Vein endothelial cell (primary cell): ENCODE data around the gene DHX16. TPM values are rescaled to one million over a fixed set of nuclear protein-coding genes. Genes with fewer than 3 reads are reported as not detected.

ENCODE experiments used
- total RNA-seq: library from RNA; depleted of rRNA; stranded (reverse); fragments of >200 nt; gene quantifications from 2 replicates; pipeline ENCODE4 v1.2.3, GENCODE V29; 2012

DHX16 gene
- 33.6 and 37.7 TPM in 2 replicates for total RNA-seq

GRCh38 chr6:30672445-30673253 lies at the start of gene DHX16:
Gene DHX16 (minus strand): TSS chr6:30673006. CDS start chr6:30672841, 165 bp downstream.

GRCh38 chr6:30719791-30720737 lies 47.3 kb upstream of the DHX16 start, which contains the start of gene TUBB:
Gene TUBB (plus strand): TSS chr6:30720352. CDS start chr6:30720507, 155 bp downstream.

GRCh38 chr6:30717129-30717844 lies 44.5 kb upstream of the DHX16 start, which contains the start of gene MDC1:
Gene MDC1 (minus strand): TSS chr6:30717281. CDS start chr6:30715175, 2,106 bp downstream.

GRCh38 chr6:30690403-30691207 lies 17.8 kb upstream of the DHX16 start, which contains the start of gene NRM:
Gene NRM (minus strand): TSS chr6:30690984. CDS start chr6:30690974, 10 bp downstream.

GRCh38 chr6:30686009-30686907 lies 13.5 kb upstream of the DHX16 start, which contains the start of gene PPP1R18:
Gene PPP1R18 (minus strand): TSS chr6:30686645. CDS start chr6:30686018, 627 bp downstream.

GRCh38 chr6:30646450-30647241 lies 26.2 kb downstream of the DHX16 start, which contains the start of gene C6orf136:
Gene C6orf136 (plus strand): TSS chr6:30647133. CDS start chr6:30647232, 99 bp downstream.

GRCh38 chr6:30626484-30627366 lies 46.1 kb downstream of the DHX16 start, which contains the start of gene ATAT1:
Gene ATAT1 (plus strand): TSS chr6:30626874.

GRCh38 chr6:30617565-30618269 lies 55.1 kb downstream of the DHX16 start, which contains the start of gene MRPS18B:
Gene MRPS18B (plus strand): TSS chr6:30617840. CDS start chr6:30617866, 26 bp downstream.

GRCh38 chr6:30616811-30617564 lies 55.8 kb downstream of the DHX16 start, which contains the start of gene PPP1R10:
Gene PPP1R10 (minus strand): TSS chr6:30617243. CDS start chr6:30609944, 7,299 bp downstream.

Other genes starting within 250 kb of the DHX16 start
- gene HLA-E, start 183.5 kb downstream of the DHX16 start, total RNA-seq = 435 and 565 TPM in 2 replicates
- 41.5 and 48.0 TPM in 2 replicates for gene GNL1, start 116.5 kb downstream of the DHX16 start, total RNA-seq
- gene PRR3, start 115.7 kb downstream of the DHX16 start, total RNA-seq = 6.4 and 8.8 TPM in 2 replicates
- 43.8 and 46.2 TPM in 2 replicates for gene ABCF1, start 101.6 kb downstream of the DHX16 start, total RNA-seq
- gene PPP1R10, start 55.8 kb downstream of the DHX16 start, total RNA-seq = 41.1 and 44.7 TPM in 2 replicates
- 65.7 and 73.2 TPM in 2 replicates for gene MRPS18B, start 55.2 kb downstream of the DHX16 start, total RNA-seq
- 4.6 and 6.8 TPM in 2 replicates for gene ATAT1, start 46.1 kb downstream of the DHX16 start, total RNA-seq
- gene C6orf136, start 25.9 kb downstream of the DHX16 start, total RNA-seq = 3.8 and 4.2 TPM in 2 replicates
- 98.0 and 103 TPM in 2 replicates for gene PPP1R18, start 13.6 kb upstream of the DHX16 start, total RNA-seq
- 5.6 and 7.0 TPM in 2 replicates for gene NRM, start 18.0 kb upstream of the DHX16 start, total RNA-seq
- 10.1 and 10.9 TPM in 2 replicates for gene MDC1, start 44.3 kb upstream of the DHX16 start, total RNA-seq
- gene TUBB, start 47.3 kb upstream of the DHX16 start, total RNA-seq = 858 and 942 TPM in 2 replicates
- gene FLOT1, start 69.7 kb upstream of the DHX16 start, total RNA-seq = 86.3 and 91.1 TPM in 2 replicates
- gene IER3, start 71.5 kb upstream of the DHX16 start, total RNA-seq = 103 and 186 TPM in 2 replicates
- 3.6 and 11.1 TPM in 2 replicates for gene DDR1, start 211.5 kb upstream of the DHX16 start, total RNA-seq
- gene GTF2H4, start 235.2 kb upstream of the DHX16 start, total RNA-seq = 18.1 and 19.3 TPM in 2 replicates
- 14.4 and 24.2 TPM in 2 replicates for gene VARS2, start 241.2 kb upstream of the DHX16 start, total RNA-seq